ENCODE measurements around the gene TPCN2.
"Not testable (repeated sequence)": the region's sequence is repeated elsewhere in the genome, so short reads cannot be mapped to it uniquely, and the experiment has no call there.

TPCN2 gene

DNA sequence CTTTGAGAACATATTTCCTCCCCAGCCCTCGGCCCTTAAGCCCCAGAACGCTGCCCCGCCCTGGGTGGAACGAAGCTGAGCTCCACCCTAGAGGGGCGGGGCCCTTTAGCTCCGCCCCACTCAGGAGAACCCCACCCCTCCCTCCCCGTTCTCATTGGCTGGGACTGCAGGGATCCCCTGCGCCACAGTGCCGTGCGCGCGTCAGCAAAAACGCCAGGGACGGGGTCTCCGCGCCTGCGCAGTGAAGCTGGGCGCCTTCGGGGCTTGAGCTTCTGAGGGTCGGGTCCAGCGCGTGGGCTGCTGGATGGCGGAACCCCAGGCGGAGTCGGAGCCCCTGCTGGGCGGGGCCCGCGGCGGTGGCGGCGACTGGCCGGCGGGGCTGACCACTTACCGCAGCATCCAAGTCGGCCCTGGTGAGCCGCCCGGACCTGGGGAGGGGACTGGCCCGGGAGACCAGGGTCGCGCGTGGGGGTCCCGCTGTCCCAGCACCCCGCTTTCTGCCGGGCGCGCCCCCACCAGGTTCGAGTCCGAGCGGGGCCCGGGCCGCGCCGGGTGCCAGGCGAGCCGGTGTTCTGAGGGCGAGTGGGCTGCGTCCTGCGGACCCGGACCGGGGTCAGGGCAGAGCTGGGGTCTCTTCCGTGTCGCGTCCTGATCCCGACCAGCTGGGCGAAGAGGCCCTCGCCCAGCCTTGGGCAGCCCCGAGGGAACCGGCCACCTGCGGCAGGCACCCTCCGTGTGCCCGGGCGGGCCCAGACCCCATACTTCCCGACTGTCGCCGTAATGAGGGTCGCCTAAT is at the start of gene TPCN2:
Gene TPCN2, plus strand, starts transcription at position 239 of the 796 bp plus-strand sequence. Its CDS starts 66 bp downstream, at position 305.
- TF ChIP-seq, protein P1, sequence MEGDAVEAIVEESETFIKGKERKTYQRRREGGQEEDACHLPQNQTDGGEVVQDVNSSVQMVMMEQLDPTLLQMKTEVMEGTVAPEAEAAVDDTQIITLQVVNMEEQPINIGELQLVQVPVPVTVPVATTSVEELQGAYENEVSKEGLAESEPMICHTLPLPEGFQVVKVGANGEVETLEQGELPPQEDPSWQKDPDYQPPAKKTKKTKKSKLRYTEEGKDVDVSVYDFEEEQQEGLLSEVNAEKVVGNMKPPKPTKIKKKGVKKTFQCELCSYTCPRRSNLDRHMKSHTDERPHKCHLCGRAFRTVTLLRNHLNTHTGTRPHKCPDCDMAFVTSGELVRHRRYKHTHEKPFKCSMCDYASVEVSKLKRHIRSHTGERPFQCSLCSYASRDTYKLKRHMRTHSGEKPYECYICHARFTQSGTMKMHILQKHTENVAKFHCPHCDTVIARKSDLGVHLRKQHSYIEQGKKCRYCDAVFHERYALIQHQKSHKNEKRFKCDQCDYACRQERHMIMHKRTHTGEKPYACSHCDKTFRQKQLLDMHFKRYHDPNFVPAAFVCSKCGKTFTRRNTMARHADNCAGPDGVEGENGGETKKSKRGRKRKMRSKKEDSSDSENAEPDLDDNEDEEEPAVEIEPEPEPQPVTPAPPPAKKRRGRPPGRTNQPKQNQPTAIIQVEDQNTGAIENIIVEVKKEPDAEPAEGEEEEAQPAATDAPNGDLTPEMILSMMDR (IDR thresholded peaks at IDR 0.05; ENCODE audit: low read depth, low read length, missing control alignments), result no peak
- peak within 1 kb of the TSS; percentile 93 for H3K4me3 ChIP-seq (ENCODE audit: low read depth, low read length)
- peak; percentile 84 for DNase-seq (ENCODE audit: low read depth)

DNA sequence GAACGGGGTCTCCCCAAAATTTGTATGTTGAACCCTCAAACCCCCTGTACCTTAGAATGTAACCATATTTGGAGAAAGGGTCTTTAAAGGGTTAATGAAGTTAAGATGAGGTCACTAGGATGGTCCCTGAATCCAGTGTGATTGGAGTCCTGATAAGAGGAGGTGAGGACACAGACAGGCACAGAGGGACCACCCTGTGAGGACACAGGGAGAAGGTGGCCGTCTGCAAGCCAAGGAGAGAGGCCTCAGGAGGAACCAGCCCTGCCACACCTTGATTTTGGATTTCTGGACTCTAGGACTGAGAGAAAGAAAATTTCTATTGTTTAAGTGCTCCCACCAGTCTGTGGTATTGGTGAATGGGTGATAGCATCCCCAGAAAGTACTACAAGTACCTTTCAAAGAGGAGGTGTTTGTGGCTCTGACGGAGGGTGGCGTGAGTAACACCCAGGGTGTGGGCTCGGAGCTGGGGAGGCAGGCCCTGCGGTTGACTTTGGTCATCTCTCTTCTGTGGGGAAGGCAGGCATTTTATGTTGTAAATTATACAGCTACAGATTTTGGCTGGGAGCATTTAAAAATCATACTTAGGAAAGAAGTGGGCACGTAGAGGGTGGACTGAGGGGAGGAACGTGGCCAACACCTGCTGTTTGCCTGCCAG is 49.5 kb upstream of the TPCN2 start:
- DNase-seq (ENCODE audit: low read depth), result no peak
- no peak overlapping the region for H3K4me3 ChIP-seq (ENCODE audit: low read depth, low read length)

DNA sequence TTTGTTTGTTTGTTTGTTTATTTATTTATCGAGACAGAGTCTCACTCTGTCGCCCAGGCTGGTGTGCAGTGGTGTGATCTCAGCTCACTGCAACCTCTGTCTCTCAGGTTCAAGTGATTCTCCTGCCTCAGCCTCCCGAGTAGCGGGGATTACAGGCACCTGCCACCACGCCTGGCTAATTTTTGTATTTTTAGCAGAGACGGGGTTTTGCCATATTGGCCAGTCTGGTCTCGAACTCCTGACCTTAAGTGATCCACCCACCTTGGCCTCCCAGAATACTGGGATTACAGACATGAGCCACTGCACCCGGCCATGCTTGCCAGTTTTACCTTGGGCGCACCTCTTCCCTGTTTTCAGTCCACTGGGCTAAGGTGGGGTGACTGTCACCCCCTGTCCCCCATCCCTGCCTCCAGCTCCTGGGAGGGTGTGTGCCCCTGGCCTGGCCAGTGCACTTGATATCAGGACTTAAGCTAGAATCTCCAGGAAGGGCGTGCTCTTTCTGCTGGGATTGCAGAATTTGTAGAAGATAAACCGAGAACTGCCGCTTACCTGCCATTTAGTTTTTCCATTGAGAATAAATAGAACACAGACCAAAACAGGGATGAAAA is 48.9 kb upstream of the TPCN2 start:
- not testable (repeated sequence) for H3K4me3 ChIP-seq (ENCODE audit: low read depth, low read length); DNase-seq (ENCODE audit: low read depth)

More for the DNA sequence above, 49.5 kb upstream of the TPCN2 start:
- TF ChIP-seq, protein P1 (IDR thresholded peaks at IDR 0.05; ENCODE audit: low read depth, low read length, missing control alignments), result no peak

DNA sequence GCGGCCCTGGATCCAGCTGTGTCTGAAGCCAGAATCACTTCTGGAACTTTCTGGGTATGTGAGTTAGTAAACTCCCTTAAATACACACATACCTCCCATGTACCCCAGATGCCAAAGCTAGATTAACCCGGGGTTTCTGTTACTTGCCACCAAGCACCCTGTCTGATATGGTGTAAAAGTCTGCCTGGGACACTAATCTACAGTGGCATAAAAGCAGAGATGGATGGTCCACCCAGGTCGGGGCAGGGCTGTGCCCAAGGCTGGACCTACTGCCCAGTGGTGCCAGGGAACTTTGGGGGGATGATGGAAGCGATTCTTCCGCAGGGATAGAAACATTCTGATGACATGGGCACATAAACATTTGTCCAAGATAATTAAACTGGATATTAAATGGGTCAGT is 48.3 kb upstream of the TPCN2 start:
- no peak for DNase-seq (ENCODE audit: low read depth)
- TF ChIP-seq, protein P1 (IDR thresholded peaks at IDR 0.05; ENCODE audit: low read depth, low read length, missing control alignments), result no peak
- H3K4me3 ChIP-seq (ENCODE audit: low read depth, low read length), result no peak overlapping the region

DNA sequence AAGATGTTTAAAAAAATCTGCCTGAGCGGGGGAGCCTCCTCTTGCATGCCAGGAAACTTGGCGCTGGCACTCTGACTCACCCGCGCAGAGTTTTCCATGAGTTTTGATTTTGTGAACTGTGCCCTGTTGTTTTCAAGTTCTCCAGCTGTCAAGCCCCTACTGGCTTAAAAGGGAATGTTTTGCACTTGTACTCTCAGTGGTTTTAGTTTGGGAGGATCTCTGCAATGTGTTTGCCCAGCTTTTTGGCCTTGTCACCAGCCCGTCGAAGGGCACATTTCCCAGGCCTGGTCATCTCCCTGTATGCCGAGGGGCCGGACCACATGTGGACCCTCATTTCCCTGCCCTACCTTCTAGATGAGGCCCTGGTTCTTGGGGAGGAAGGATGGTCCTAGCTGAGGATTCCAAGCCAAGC is 47.9 kb upstream of the TPCN2 start:
- TF ChIP-seq, protein P1 (IDR thresholded peaks at IDR 0.05; ENCODE audit: low read depth, low read length, missing control alignments), result peak; percentile 14
- DNase-seq (ENCODE audit: low read depth), result no peak
- H3K4me3 ChIP-seq (ENCODE audit: low read depth, low read length), result no peak overlapping the region

DNA sequence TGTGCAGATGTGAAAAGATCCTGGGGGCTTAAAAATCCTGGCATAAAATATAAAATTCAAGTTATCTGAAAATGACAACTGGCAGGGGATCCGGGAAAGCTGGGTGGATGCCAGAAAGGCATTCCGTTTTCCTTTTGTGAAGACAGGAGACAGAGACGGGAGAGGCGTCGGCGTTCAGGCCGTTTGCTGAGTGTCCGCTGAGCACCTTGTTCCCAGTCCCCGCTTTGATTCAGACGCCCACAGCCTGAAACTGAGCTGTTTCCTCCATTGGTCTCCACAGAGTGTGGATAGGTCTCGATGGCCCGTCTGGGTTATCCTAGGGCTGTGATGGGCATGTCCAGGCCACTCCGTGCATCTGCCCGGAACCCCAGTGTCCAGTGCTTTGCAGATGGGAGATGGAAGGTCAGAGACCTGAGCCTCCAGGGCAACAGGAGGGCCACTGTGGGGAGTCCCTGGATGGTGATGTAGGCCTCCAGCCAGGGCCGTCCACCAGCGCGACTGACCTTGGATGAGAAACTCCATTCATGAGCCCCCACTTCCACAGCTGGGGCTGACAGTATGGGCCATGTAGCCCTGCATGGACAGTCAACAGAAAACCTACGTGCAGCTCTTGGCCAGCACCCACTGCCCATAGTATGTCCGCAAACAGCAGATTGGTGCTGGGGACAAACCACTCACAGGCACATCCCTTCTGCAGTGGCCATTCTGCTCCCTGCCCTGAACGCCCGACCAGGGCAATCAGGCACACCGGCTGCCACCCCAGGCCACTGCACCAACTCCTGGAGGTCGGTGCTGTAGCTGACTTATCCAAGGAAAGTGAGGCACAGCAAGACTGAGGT is 47.3 kb upstream of the TPCN2 start:
- no peak for DNase-seq (ENCODE audit: low read depth)
- TF ChIP-seq, protein P1 (IDR thresholded peaks at IDR 0.05; ENCODE audit: low read depth, low read length, missing control alignments), result no peak
- no peak overlapping the region for H3K4me3 ChIP-seq (ENCODE audit: low read depth, low read length)
